Ascending aorta (tissue), 2 donors: Measurements from ENCODE around the gene URGCP. TPM values are rescaled to one million over a fixed set of nuclear protein-coding genes. Genes with fewer than 3 reads are reported as not detected.

Source experiments
- DNase-seq, 2 donors: peaks; one replicate each; pipeline ENCODE4 v3.0.0-alpha.2; 2019; ENCODE audit warnings: low spot score in 2 of 2
- H3K27ac ChIP-seq, 2 donors: fragments of 200-600 bp; sonication (generic); one replicate each; pipeline ENCODE4 v1.5.1; 2016 to 2017; ENCODE audit warnings: mild to moderate bottlenecking in 1 of 2
- H3K27me3 ChIP-seq: fragments of 200-600 bp; sonication (generic); one replicate; pipeline ENCODE4 v1.5.1; 2017
- H3K36me3 ChIP-seq, 2 donors: fragments of 200-600 bp; sonication (generic); one replicate each; pipeline ENCODE4 v1.5.1; 2016
- H3K4me1 ChIP-seq, 2 donors: fragments of 200-600 bp; sonication (generic); one replicate each; pipeline ENCODE4 v1.5.1; 2016 to 2017; ENCODE audit warnings: mild to moderate bottlenecking in 1 of 2
- H3K4me3 ChIP-seq, 2 donors: fragments of 200-600 bp; sonication (generic); one replicate each; pipeline ENCODE4 v1.5.1; 2016 to 2017; ENCODE audit warnings: mild to moderate bottlenecking in 1 of 2
- H3K9me3 ChIP-seq, 2 donors: fragments of 200-600 bp; sonication (generic); one replicate each; pipeline ENCODE4 v1.5.1; 2016
- CTCF ChIP-seq, 3 experiments: fragments of 200-600 bp in 2 of 3; fragments of 450-650 bp in 1 of 3; sonication (generic) in 2 of 3; IDR thresholded peaks; one replicate each; pipeline ENCODE4 v1.5.1; 2016 to 2019; ENCODE audit warnings: antibody characterized with exemption in 3 of 3, mild to moderate bottlenecking in 1 of 3, moderate library complexity in 1 of 3
- intact Hi-C: fragments of 100-400 bp; cut with DNase I; formaldehyde crosslinking; loops from one replicate; pipeline ENCODE4 v1.15.1; 2023
- total RNA-seq: library from RNA; depleted of rRNA; stranded (reverse); fragments of >200 nt; gene quantifications from one replicate; pipeline ENCODE4 v1.1.0, GENCODE V29; 2016

URGCP gene
- total RNA-seq, 1 donor from 2014 or later = 29.2 TPM

- no peak overlapping the region for H3K4me3 ChIP-seq
- no peaks in the 10 kb centered on the region for H3K36me3 ChIP-seq
- intact Hi-C loops = no loop called here
- no peak overlapping the region for H3K27ac ChIP-seq
- no peaks in the 10 kb centered on the region for H3K27me3 ChIP-seq
- H3K4me1 ChIP-seq = no peaks in the 10 kb centered on the region
- no peak for DNase-seq
- no peak for TF ChIP-seq CTCF (IDR thresholded peaks at IDR 0.05)
- no peaks in the 10 kb centered on the region for H3K9me3 ChIP-seq
Observed at GRCh38 chr7:43851805-43852204, 54.6 kb downstream of the URGCP start.

GRCh38 chr7:43850348-43851116 lies 55.9 kb downstream of the URGCP start:
- Histone ChIP-seq H3K27me3 (no peaks in the 10 kb centered on the region), H3K4me1 (no peaks in the 10 kb centered on the region), H3K4me3 (no peak overlapping the region), H3K36me3 (no peaks in the 10 kb centered on the region), H3K9me3 (no peaks in the 10 kb centered on the region), H3K27ac (no peak overlapping the region)
- no peak for DNase-seq
- TF ChIP-seq CTCF (IDR thresholded peaks at IDR 0.05) = no peak
- intact Hi-C loops = no loop called here

GRCh38 chr7:43849047-43849446 lies 57.3 kb downstream of the URGCP start:
- intact Hi-C loops = no loop called here
- H3K36me3 ChIP-seq = no peaks in the 10 kb centered on the region
- TF ChIP-seq CTCF (IDR thresholded peaks at IDR 0.05) = no peak
- no peak overlapping the region for H3K4me3 ChIP-seq
- no peaks in the 10 kb centered on the region for H3K27me3 ChIP-seq
- no peak overlapping the region for H3K27ac ChIP-seq
- H3K4me1 ChIP-seq = no peaks in the 10 kb centered on the region
- no peaks in the 10 kb centered on the region for H3K9me3 ChIP-seq
- DNase-seq = no peak

GRCh38 chr7:43847496-43847895 lies 58.9 kb downstream of the URGCP start:
- intact Hi-C loops = no loop called here
- no peak for DNase-seq
- Histone ChIP-seq H3K36me3 (no peaks in the 10 kb centered on the region), H3K9me3 (no peaks in the 10 kb centered on the region), H3K4me1 (no peaks in the 10 kb centered on the region), H3K4me3 (no peak overlapping the region), H3K27me3 (no peaks in the 10 kb centered on the region), H3K27ac (no peak overlapping the region)
- TF ChIP-seq CTCF (IDR thresholded peaks at IDR 0.05) = no peak

- intact Hi-C loops = no loop called here
- no peak for TF ChIP-seq CTCF (IDR thresholded peaks at IDR 0.05)
- H3K4me1 ChIP-seq = no peaks in the 10 kb centered on the region
- no peak for DNase-seq
- no peak overlapping the region for H3K27ac ChIP-seq
- H3K9me3 ChIP-seq = no peaks in the 10 kb centered on the region
- no peaks in the 10 kb centered on the region for H3K27me3 ChIP-seq
- no peak overlapping the region for H3K4me3 ChIP-seq
- H3K36me3 ChIP-seq = no peaks in the 10 kb centered on the region
Observed at GRCh38 chr7:43844662-43845061, 61.7 kb downstream of the URGCP start.
